T-helper 1 cell treated with Interleukin-12 subunit alpha and Interleukin-12 subunit beta and Interleukin-4 antibody, amounts not matched to agents 30 μg/mL and 1 μg/mL, for 36 hours (primary cell): ENCODE results near the gene PXN.
"Not testable (repeated sequence)": the region's sequence is repeated elsewhere in the genome, so short reads cannot be mapped to it uniquely, and the experiment has no call there.

ENCODE experiments used
- H3K27ac Mint-ChIP-seq: one replicate; pipeline ENCODE4 v1.8.0; 2021; ENCODE audit warnings: mild to moderate bottlenecking, mixed read lengths
- H3K27me3 Mint-ChIP-seq: one replicate; pipeline ENCODE4 v1.8.0; 2021; ENCODE audit warnings: low read depth, mixed read lengths
- H3K36me3 Mint-ChIP-seq: one replicate; pipeline ENCODE4 v1.8.0; 2021; ENCODE audit warnings: low read depth, mixed read lengths
- H3K4me1 Mint-ChIP-seq: one replicate; pipeline ENCODE4 v1.8.0; 2021; ENCODE audit warnings: low read depth, mixed read lengths
- H3K4me3 Mint-ChIP-seq: one replicate; pipeline ENCODE4 v1.8.0; 2021; ENCODE audit warnings: mild to moderate bottlenecking, moderate library complexity, mixed read lengths
- H3K9me3 Mint-ChIP-seq: one replicate; pipeline ENCODE4 v1.8.0; 2021; ENCODE audit warnings: mixed read lengths

PXN gene

GRCh38 chr12:120252071-120252906 is 13.2 kb downstream of the PXN start:
- H3K27ac Mint-ChIP-seq, result peak overlapping the region; percentile 85
- peak overlapping the region; percentile 71 for H3K4me3 Mint-ChIP-seq
- H3K4me1 Mint-ChIP-seq, result peaks cover 72% of the 10 kb centered on the region
- peaks cover 54% of the 10 kb centered on the region for H3K36me3 Mint-ChIP-seq
- H3K9me3 Mint-ChIP-seq, result no peaks in the 10 kb centered on the region
- no peaks in the 10 kb centered on the region for H3K27me3 Mint-ChIP-seq

GRCh38 chr12:120251364-120252070 is 14.0 kb downstream of the PXN start:
- Mint-ChIP-seq H3K36me3 (peaks cover 52% of the 10 kb centered on the region), H3K4me1 (peaks cover 73% of the 10 kb centered on the region)
- not testable (repeated sequence) for H3K27me3 Mint-ChIP-seq

GRCh38 chr12:120249875-120250795 is 15.4 kb downstream of the PXN start:
- peak overlapping the region; percentile 92 for H3K27ac Mint-ChIP-seq
- peak overlapping the region; percentile 78 for H3K4me3 Mint-ChIP-seq
- peaks cover 67% of the 10 kb centered on the region for H3K4me1 Mint-ChIP-seq
- H3K9me3 Mint-ChIP-seq, result no peaks in the 10 kb centered on the region
- peaks cover 46% of the 10 kb centered on the region for H3K36me3 Mint-ChIP-seq
- H3K27me3 Mint-ChIP-seq, result no peaks in the 10 kb centered on the region

More at GRCh38 chr12:120251364-120252070, 14.0 kb downstream of the PXN start:
- H3K9me3 Mint-ChIP-seq, result not testable (repeated sequence)
- Mint-ChIP-seq H3K4me3 (peak overlapping the region; percentile 71), H3K27ac (peak overlapping the region; percentile 85)

- H3K4me1 Mint-ChIP-seq, result peaks cover 64% of the 10 kb centered on the region
Observed at GRCh38 chr12:120249266-120249874, 16.2 kb downstream of the PXN start.

GRCh38 chr12:120247621-120248030 is 17.9 kb downstream of the PXN start:
- H3K27me3 Mint-ChIP-seq, result no peaks in the 10 kb centered on the region
- H3K27ac Mint-ChIP-seq, result peak overlapping the region; percentile 6
- peak overlapping the region; percentile 11 for H3K4me3 Mint-ChIP-seq
- H3K9me3 Mint-ChIP-seq, result no peaks in the 10 kb centered on the region
- H3K4me1 Mint-ChIP-seq, result peaks cover 62% of the 10 kb centered on the region
- peaks cover 40% of the 10 kb centered on the region for H3K36me3 Mint-ChIP-seq

More at GRCh38 chr12:120249266-120249874, 16.2 kb downstream of the PXN start:
- Mint-ChIP-seq H3K4me3 (peak overlapping the region; percentile 78), H3K9me3 (no peaks in the 10 kb centered on the region), H3K36me3 (peaks cover 43% of the 10 kb centered on the region), H3K27me3 (no peaks in the 10 kb centered on the region), H3K27ac (peak overlapping the region; percentile 92)

- Mint-ChIP-seq H3K9me3 (no peaks in the 10 kb centered on the region), H3K4me3 (no peak overlapping the region), H3K4me1 (peaks cover 59% of the 10 kb centered on the region), H3K27me3 (no peaks in the 10 kb centered on the region), H3K36me3 (peaks cover 39% of the 10 kb centered on the region), H3K27ac (peak overlapping the region; percentile 6)
Observed at GRCh38 chr12:120247183-120247582, 18.3 kb downstream of the PXN start.

- not testable (repeated sequence) for H3K27me3 Mint-ChIP-seq, H3K4me3 Mint-ChIP-seq, H3K9me3 Mint-ChIP-seq, H3K27ac Mint-ChIP-seq
- Mint-ChIP-seq H3K36me3 (peaks cover 36% of the 10 kb centered on the region), H3K4me1 (peaks cover 59% of the 10 kb centered on the region)
Observed at GRCh38 chr12:120246705-120247104, 18.8 kb downstream of the PXN start.

- Mint-ChIP-seq H3K27me3 (no peaks in the 10 kb centered on the region), H3K27ac (no peak overlapping the region), H3K9me3 (no peaks in the 10 kb centered on the region), H3K4me1 (peaks cover 57% of the 10 kb centered on the region), H3K36me3 (peaks cover 21% of the 10 kb centered on the region), H3K4me3 (no peak overlapping the region)
Observed at GRCh38 chr12:120242971-120243699, 22.4 kb downstream of the PXN start.

GRCh38 chr12:120242275-120242799 is 23.2 kb downstream of the PXN start:
- no peaks in the 10 kb centered on the region for H3K27me3 Mint-ChIP-seq
- H3K36me3 Mint-ChIP-seq, result peaks cover 15% of the 10 kb centered on the region
- no peaks in the 10 kb centered on the region for H3K9me3 Mint-ChIP-seq
- H3K4me1 Mint-ChIP-seq, result peaks cover 58% of the 10 kb centered on the region
- H3K27ac Mint-ChIP-seq, result no peak overlapping the region
- H3K4me3 Mint-ChIP-seq, result no peak overlapping the region

GRCh38 chr12:120241561-120242274 is 23.8 kb downstream of the PXN start:
- Mint-ChIP-seq H3K27ac (peak overlapping the region; percentile 1), H3K36me3 (peaks cover 15% of the 10 kb centered on the region), H3K4me3 (no peak overlapping the region), H3K27me3 (no peaks in the 10 kb centered on the region), H3K4me1 (peaks cover 56% of the 10 kb centered on the region), H3K9me3 (no peaks in the 10 kb centered on the region)

- H3K36me3 Mint-ChIP-seq, result peaks cover 16% of the 10 kb centered on the region
- peaks cover 64% of the 10 kb centered on the region for H3K4me1 Mint-ChIP-seq
- H3K9me3 Mint-ChIP-seq, result no peaks in the 10 kb centered on the region
- H3K27me3 Mint-ChIP-seq, result no peaks in the 10 kb centered on the region
- H3K27ac Mint-ChIP-seq, result no peak overlapping the region
- H3K4me3 Mint-ChIP-seq, result no peak overlapping the region
Observed at GRCh38 chr12:120240495-120240833, 25.1 kb downstream of the PXN start.

GRCh38 chr12:120239776-120240494 is 25.6 kb downstream of the PXN start:
- no peak overlapping the region for H3K4me3 Mint-ChIP-seq
- H3K36me3 Mint-ChIP-seq, result peaks cover 14% of the 10 kb centered on the region
- peaks cover 67% of the 10 kb centered on the region for H3K4me1 Mint-ChIP-seq
- peak overlapping the region; percentile 62 for H3K27ac Mint-ChIP-seq
- H3K9me3 Mint-ChIP-seq, result no peaks in the 10 kb centered on the region
- no peaks in the 10 kb centered on the region for H3K27me3 Mint-ChIP-seq
